Smooth muscle cell (in vitro differentiated cells): ENCODE data around the gene EFNA5. TPM values are rescaled to one million over a fixed set of nuclear protein-coding genes. Genes with fewer than 3 reads are reported as not detected.

Experiments
- DNase-seq: peaks from one replicate; lab custom pipeline; 2025; ENCODE audit not compliant: unreplicated experiment; lab: John Stamatoyannopoulos, UW
- H2AFZ ChIP-seq: fragments of 200-600 bp; sonication (generic); 2 replicates; pipeline ENCODE4 v1.6.0; 2016; ENCODE audit warnings: antibody characterized with exemption, low read depth, mild to moderate bottlenecking
- H3F3A ChIP-seq: fragments of 200-600 bp; sonication (generic); 2 replicates; pipeline ENCODE4 v1.6.0; 2017; ENCODE audit warnings: antibody characterized with exemption, low read depth
- H3K27ac ChIP-seq: fragments of 200-600 bp; sonication (generic); 2 replicates; pipeline ENCODE4 v1.5.1; 2016; ENCODE audit warnings: low read depth, mild to moderate bottlenecking
- H3K27me3 ChIP-seq: fragments of 200-600 bp; sonication (generic); 2 replicates; pipeline ENCODE4 v1.6.1; 2016; ENCODE audit warnings: low read depth, mild to moderate bottlenecking
- H3K36me3 ChIP-seq: fragments of 200-600 bp; sonication (generic); 2 replicates; pipeline ENCODE4 v1.5.1; 2016; ENCODE audit warnings: low read depth
- H3K4me1 ChIP-seq: fragments of 200-600 bp; sonication (generic); 2 replicates; pipeline ENCODE4 v1.5.1; 2016; ENCODE audit warnings: low read depth
- H3K4me2 ChIP-seq: fragments of 200-600 bp; sonication (generic); 2 replicates; pipeline ENCODE4 v1.6.0; 2016; ENCODE audit warnings: mild to moderate bottlenecking
- H3K4me3 ChIP-seq: fragments of 200-600 bp; sonication (generic); 2 replicates; pipeline ENCODE4 v1.5.1; 2016; ENCODE audit warnings: mild to moderate bottlenecking
- H3K79me2 ChIP-seq: fragments of 200-600 bp; sonication (generic); 2 replicates; pipeline ENCODE4 v1.6.0; 2016; ENCODE audit warnings: low read depth, mild to moderate bottlenecking
- H3K9ac ChIP-seq: fragments of 200-600 bp; sonication (generic); 2 replicates; pipeline ENCODE4 v1.6.0; 2016; ENCODE audit warnings: low read depth
- H3K9me3 ChIP-seq: fragments of 200-600 bp; sonication (generic); replicated peaks from 2 replicates; pipeline ENCODE4 v1.5.1; 2016; ENCODE audit warnings: low read depth
- H4K20me1 ChIP-seq: fragments of 200-600 bp; sonication (generic); 2 replicates; pipeline ENCODE4 v1.6.0; 2016; ENCODE audit warnings: low read depth
- CTCF ChIP-seq: fragments of 200-600 bp; sonication (generic); IDR thresholded peaks from 2 replicates; pipeline ENCODE4 v1.5.1; 2017; ENCODE audit warnings: borderline replicate concordance, mild to moderate bottlenecking, antibody characterized with exemption; ENCODE audit not compliant: insufficient read depth, poor library complexity, severe bottlenecking
- WGBS: methylation state at CpG from one replicate; pipeline ENCODE4 v1.1.7; 2016; ENCODE audit warnings: low lambda C conversion rate; 5-methylcytosine and 5-hydroxymethylcytosine counted together
- polyA plus RNA-seq: library from polyadenylated mRNA; unstranded; fragments of >200 nt; fragmentation: Nextera tagmentation; extraction: Ambion mirVana; gene quantifications from 2 replicates; pipeline ENCODE4 v1.2.1, GENCODE V29; 2016
- total RNA-seq: library from RNA; depleted of rRNA; stranded (reverse); fragments of >200 nt; gene quantifications from 2 replicates; pipeline ENCODE4 v1.2.3, GENCODE V29; 2014

Gene EFNA5
- total and polyA plus RNA-seq, 2 experiments from 2014 or later: 0.32 to 8.8 TPM

- no peak overlapping the region for H3K4me3 ChIP-seq
- DNase-seq: no peak
- no peaks in the 10 kb centered on the region for H3K27me3 ChIP-seq
- TF ChIP-seq CTCF: no peak
- peaks cover 67% of the 10 kb centered on the region for H3K4me1 ChIP-seq
- no peaks in the 10 kb centered on the region for H3K9me3 ChIP-seq
- no peak overlapping the region for H2AFZ ChIP-seq
- 82% methylated on average over 2 of the region's 2 CpGs for WGBS
- peak overlapping the region; percentile 86 for H3K27ac ChIP-seq
- peak overlapping the region; percentile 67 for H3K9ac ChIP-seq
- no peaks in the 10 kb centered on the region for H4K20me1 ChIP-seq
- H3K36me3 ChIP-seq: no peaks in the 10 kb centered on the region
- no peaks in the 10 kb centered on the region for H3K79me2 ChIP-seq
- peak overlapping the region; percentile 28 for H3K4me2 ChIP-seq
- H3F3A ChIP-seq: peaks cover 16% of the 10 kb centered on the region
Measured at GRCh38 chr5:107469064-107469463, 201.7 kb downstream of the EFNA5 start.

DNA sequence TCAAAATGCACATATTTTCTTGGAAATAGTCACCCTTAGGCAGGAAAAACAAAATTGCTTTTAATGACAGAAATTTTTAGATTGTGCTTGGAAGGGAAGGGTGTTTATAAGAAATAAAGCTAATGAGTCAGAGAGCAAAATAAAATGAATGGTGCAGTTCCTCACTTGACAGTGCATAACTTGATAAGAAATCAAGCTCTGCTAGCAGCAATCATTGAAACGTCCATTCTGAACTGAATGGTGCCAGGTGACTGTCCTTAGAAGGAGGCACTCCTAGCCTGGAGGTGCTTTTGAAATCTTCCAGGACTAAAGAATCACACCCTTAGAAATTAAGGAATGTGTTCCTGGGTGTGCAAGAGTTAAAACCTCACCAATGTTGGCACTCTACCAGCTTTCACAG, 202.5 kb downstream of the EFNA5 start:
- 50% methylated on average over 1 of the region's 1 CpG for WGBS
- Histone ChIP-seq H4K20me1 (no peaks in the 10 kb centered on the region), H3K9ac (no peak overlapping the region), H3K27me3 (no peaks in the 10 kb centered on the region), H3K36me3 (no peaks in the 10 kb centered on the region), H3K4me2 (no peak overlapping the region), H3K4me3 (no peak overlapping the region), H3K4me1 (peaks cover 67% of the 10 kb centered on the region), H3K9me3 (no peaks in the 10 kb centered on the region), H3K79me2 (no peaks in the 10 kb centered on the region), H2AFZ (no peak overlapping the region), H3F3A (peaks cover 16% of the 10 kb centered on the region), H3K27ac (peak overlapping the region; percentile 86)
- no peak for TF ChIP-seq CTCF
- DNase-seq: no peak

DNA sequence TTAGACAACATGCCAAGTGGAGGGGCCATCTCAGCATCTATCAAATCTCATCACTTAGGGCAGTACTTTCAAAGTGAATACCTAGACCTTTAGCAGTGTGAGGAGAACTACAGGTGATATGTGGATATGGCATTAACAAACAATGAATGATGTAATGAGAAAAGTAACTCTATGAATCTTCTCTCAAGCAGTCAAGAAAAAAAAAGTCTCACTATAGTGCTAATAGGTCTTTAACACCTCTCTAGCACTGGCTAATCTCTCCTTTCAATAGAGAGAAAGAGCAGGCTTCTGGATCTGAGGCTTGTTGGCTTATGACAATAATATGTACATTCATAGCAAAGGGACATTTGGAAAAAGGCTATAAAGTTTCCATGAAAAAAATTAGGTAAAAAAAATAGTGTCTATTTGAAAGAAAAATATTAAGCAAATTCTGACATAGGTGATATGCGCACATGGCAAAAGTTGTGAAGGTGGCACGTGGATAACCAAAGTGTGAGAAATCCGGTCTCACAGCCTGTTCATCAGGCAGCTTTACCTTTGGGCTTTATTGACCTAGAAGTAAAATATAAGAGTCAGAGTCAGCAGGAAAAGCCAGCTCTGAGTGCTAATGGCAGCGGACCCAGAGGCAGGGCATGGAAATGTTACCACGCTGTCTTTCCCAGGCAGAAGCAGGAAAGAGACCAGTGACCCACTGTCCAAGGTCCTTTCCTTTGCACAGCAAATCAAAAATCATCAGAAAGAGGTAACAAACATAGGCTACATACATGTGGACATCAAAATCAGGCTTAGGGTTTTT, 203.4 kb downstream of the EFNA5 start:
- Histone ChIP-seq H4K20me1 (no peaks in the 10 kb centered on the region), H3K9ac (no peak overlapping the region), H3K4me3 (no peak overlapping the region), H3K9me3 (no peaks in the 10 kb centered on the region), H3K27me3 (no peaks in the 10 kb centered on the region), H3K79me2 (no peaks in the 10 kb centered on the region), H3K27ac (peak overlapping the region; percentile 86), H3K4me1 (peaks cover 69% of the 10 kb centered on the region), H3K4me2 (no peak overlapping the region), H3K36me3 (no peaks in the 10 kb centered on the region), H2AFZ (no peak overlapping the region), H3F3A (peaks cover 16% of the 10 kb centered on the region)
- no peak for TF ChIP-seq CTCF
- 75% methylated on average over 5 of the region's 5 CpGs for WGBS
- no peak for DNase-seq
